ENCODE data around the gene KPNB1. TPM values are rescaled to one million over a fixed set of nuclear protein-coding genes. Genes with fewer than 3 reads are reported as not detected.

KPNB1 gene
- total RNA-seq, 4 donors from 2014 or later = 134 to 207 (median 170) TPM

DNA sequence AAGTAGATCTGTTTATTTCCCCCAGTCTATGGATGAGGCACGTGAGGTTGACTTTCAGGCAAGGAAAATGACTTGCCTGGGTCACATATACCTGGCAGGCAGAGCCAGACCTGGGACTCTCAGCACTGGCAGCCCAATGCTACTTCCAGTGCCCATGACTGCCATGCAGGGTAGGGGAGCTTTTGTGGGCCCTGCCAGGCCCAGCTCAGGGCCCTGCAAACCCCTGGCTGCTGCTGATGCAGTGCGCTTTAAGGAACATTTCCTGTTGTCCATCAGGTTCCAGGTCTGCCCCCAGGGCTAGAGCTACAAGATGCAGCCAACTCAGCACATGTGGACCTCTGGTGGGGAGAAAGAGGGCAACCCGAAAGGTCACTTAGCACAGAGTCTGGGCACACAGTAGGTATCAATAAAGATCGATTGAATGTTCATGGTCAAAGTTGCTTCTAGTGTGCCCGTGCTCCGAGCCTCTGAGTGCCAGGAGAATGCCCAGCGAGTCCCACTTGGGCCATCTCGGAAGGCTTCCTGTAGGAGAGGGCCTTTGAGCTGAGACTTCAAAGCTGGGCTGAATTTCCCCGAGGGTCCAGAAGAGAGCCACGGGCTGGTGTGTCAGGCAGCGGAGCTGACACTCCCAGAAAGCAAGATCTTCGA is 82.8 kb downstream of the KPNB1 start:
- H3K4me3 ChIP-seq (replicated peaks in 1 of 3) = no peak overlapping the region
- no peak overlapping the region for H3K27ac ChIP-seq
- TF ChIP-seq, protein P1, sequence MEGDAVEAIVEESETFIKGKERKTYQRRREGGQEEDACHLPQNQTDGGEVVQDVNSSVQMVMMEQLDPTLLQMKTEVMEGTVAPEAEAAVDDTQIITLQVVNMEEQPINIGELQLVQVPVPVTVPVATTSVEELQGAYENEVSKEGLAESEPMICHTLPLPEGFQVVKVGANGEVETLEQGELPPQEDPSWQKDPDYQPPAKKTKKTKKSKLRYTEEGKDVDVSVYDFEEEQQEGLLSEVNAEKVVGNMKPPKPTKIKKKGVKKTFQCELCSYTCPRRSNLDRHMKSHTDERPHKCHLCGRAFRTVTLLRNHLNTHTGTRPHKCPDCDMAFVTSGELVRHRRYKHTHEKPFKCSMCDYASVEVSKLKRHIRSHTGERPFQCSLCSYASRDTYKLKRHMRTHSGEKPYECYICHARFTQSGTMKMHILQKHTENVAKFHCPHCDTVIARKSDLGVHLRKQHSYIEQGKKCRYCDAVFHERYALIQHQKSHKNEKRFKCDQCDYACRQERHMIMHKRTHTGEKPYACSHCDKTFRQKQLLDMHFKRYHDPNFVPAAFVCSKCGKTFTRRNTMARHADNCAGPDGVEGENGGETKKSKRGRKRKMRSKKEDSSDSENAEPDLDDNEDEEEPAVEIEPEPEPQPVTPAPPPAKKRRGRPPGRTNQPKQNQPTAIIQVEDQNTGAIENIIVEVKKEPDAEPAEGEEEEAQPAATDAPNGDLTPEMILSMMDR (IDR thresholded peaks at IDR 0.05) = no peak
- TF ChIP-seq POLR2A (IDR thresholded peaks at IDR 0.05) = no peak
- peaks cover 0 to 13% of the 10 kb centered on the region in 2 donors for H3K4me1 ChIP-seq
- no peaks in the 10 kb centered on the region for H3K36me3 ChIP-seq
- intact Hi-C loops (cut with DNase I) = no loop called here
- no peak for DNase-seq
- no peaks in the 10 kb centered on the region for H3K9me3 ChIP-seq
- WGBS, 2 donors = 39 to 78% methylated on average over 7 to 8 of the region's 12 CpGs
- peaks cover 6% of the 10 kb centered on the region for H3K27me3 ChIP-seq

DNA sequence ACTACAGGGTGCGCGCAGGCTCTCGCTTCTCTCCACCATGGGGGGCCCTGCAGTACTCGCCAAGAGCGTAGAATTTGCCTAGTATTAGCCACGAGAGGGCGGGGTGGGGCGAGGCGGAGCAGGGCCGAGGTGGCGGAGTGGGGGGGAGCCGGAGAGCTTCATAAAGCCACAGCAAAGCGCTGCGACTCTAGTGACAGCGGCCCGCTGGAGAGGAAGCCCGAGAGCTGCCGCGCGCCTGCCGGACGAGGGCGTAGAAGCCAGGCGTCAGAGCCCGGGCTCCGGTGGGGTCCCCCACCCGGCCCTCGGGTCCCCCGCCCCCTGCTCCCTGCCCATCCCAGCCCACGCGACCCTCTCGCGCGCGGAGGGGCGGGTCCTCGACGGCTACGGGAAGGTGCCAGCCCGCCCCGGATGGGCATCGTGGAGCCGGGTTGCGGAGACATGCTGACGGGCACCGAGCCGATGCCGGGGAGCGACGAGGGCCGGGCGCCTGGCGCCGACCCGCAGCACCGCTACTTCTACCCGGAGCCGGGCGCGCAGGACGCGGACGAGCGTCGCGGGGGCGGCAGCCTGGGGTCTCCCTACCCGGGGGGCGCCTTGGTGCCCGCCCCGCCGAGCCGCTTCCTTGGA is 83.4 kb downstream of the KPNB1 start, which contains the start of gene TBX21:
Gene TBX21, plus strand, starts transcription at position 190 of the 627 bp plus-strand sequence. Its CDS starts 219 bp downstream, at position 409.
- Histone ChIP-seq H3K27ac (no peak within 1 kb of the TSS), H3K27me3 (peaks cover 6% of the 10 kb centered on the region), H3K36me3 (no peaks in the 10 kb centered on the region), H3K4me1 (peaks cover 0 to 13% of the 10 kb centered on the region in 2 donors), H3K9me3 (no peaks in the 10 kb centered on the region), H3K4me3 (replicated peaks in 1 of 3) (peak within 1 kb of the TSS in 1 of 3 donors; percentile 28)
- no peak for TF ChIP-seq POLR2A (IDR thresholded peaks at IDR 0.05)
- TF ChIP-seq, protein P1 (IDR thresholded peaks at IDR 0.05) = peak in 1 of 6 experiments; percentile 23
- intact Hi-C loops (cut with DNase I) = no loop called here
- peak; percentile 58 to 63 for DNase-seq
- 5% methylated on average over 4 of the region's 73 CpGs; no CpG with 5 or more reads in 1 of the 2 donors for WGBS, 2 donors

- TF ChIP-seq, protein P1 (IDR thresholded peaks at IDR 0.05) = no peak
- no peak for TF ChIP-seq POLR2A (IDR thresholded peaks at IDR 0.05)
- 14 to 16% methylated on average over 23 to 26 of the region's 60 CpGs for WGBS, 2 donors
- Histone ChIP-seq H3K4me3 (replicated peaks in 1 of 3) (peak overlapping the region in 1 of 3 donors; percentile 28), H3K27ac (no peak overlapping the region), H3K27me3 (peaks cover 6% of the 10 kb centered on the region), H3K9me3 (no peaks in the 10 kb centered on the region), H3K36me3 (no peaks in the 10 kb centered on the region), H3K4me1 (peaks cover 0 to 13% of the 10 kb centered on the region in 2 donors)
- no peak for DNase-seq
- intact Hi-C loops (cut with DNase I) = no loop called here
These were observed 84.1 kb downstream of the KPNB1 start for GRCh38 chr17:47733674-47734410.

- intact Hi-C loops (cut with DNase I) = no loop called here
- Histone ChIP-seq H3K4me3 (replicated peaks in 1 of 3) (no peak overlapping the region), H3K27me3 (peaks cover 6% of the 10 kb centered on the region), H3K36me3 (no peaks in the 10 kb centered on the region), H3K9me3 (no peaks in the 10 kb centered on the region), H3K27ac (no peak overlapping the region), H3K4me1 (peaks cover 0 to 13% of the 10 kb centered on the region in 2 donors)
- TF ChIP-seq, protein P1 (IDR thresholded peaks at IDR 0.05) = no peak
- no peak for TF ChIP-seq POLR2A (IDR thresholded peaks at IDR 0.05)
- DNase-seq = no peak
- 79 to 100% methylated on average over 2 to 3 of the region's 3 CpGs for WGBS, 2 donors
These were observed 85.4 kb downstream of the KPNB1 start for GRCh38 chr17:47735139-47735464.

Small RNA genes lying within 50 kb of the gene (small RNA-seq; reads per million reads assigned to genes)
- gene AC015674.1 = not detected

Other genes starting within 250 kb of the KPNB1 start
- 100 to 1,000 TPM in 3 of 4 donors, 10 to 100 TPM in 1; 78.9 to 150 (median 111) TPM for gene NPEPPS, start 118.8 kb upstream of the KPNB1 start, total RNA-seq
- 10 to 100 TPM in 2 of 4 donors, 1 to 10 TPM in 2; 8.2 to 11.0 (median 10.0) TPM for gene TBKBP1, start 44.2 kb downstream of the KPNB1 start, total RNA-seq
- 1 to 10 TPM in 2 of 4 donors, under 1 TPM in 2; 0.40 to 2.9 (median 0.87) TPM for gene TBX21, start 83.3 kb downstream of the KPNB1 start, total RNA-seq
- gene OSBPL7, start 171.9 kb downstream of the KPNB1 start, total RNA-seq = 10 to 100 TPM; 12.7 to 18.0 (median 14.7) TPM
- 10 to 100 TPM; 36.1 to 51.9 (median 39.1) TPM for gene MRPL10, start 181.6 kb downstream of the KPNB1 start, total RNA-seq
- gene LRRC46, start 181.8 kb downstream of the KPNB1 start, total RNA-seq = 1 to 10 TPM in 2 of 4 donors, under 1 TPM in 1, not detected in 1; 0.44 to 3.2 (median 2.0) TPM
- gene SCRN2, start 191.4 kb downstream of the KPNB1 start, total RNA-seq = 10 to 100 TPM; 37.0 to 71.5 (median 49.1) TPM
- gene SP6, start 201.2 kb downstream of the KPNB1 start, total RNA-seq = 1 to 10 TPM in 1 of 4 donors, under 1 TPM in 3; 0.56 to 5.9 (median 0.96) TPM
- gene SP2, start 246.3 kb downstream of the KPNB1 start, total RNA-seq = 10 to 100 TPM in 3 of 4 donors, 1 to 10 TPM in 1; 7.1 to 14.1 (median 12.3) TPM

Data from thyroid gland (tissue), 4 donors.